ENCODE data around the gene DAAM2. TPM values are rescaled to one million over a fixed set of nuclear protein-coding genes. Genes with fewer than 3 reads are reported as not detected.

Gene DAAM2
- total and polyA plus RNA-seq, 2 experiments from 2014 or later, result 3.4 to 8.5 TPM

DNA sequence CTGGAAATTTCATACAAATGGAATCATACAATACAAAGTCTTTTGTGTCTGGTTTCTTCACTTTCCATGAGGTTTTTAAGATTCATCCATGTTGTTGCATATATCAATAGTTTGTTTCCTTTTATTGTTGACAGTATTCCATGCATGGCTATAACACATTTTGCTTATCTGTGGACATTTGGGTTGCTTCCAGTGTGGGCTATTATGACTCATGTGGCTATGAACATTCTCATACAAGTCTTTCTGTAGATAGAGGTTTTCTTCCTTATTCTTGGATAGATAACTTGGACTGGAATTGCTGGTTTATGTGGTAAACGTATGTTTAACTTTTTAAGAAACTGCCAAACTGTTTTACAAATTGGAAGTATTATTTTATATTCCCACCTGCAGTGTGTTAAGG is 36.9 kb upstream of the DAAM2 start:
- DNase-seq (ENCODE audit: low read depth in 1 of 2, low spot score in 1 of 2), result peak in 1 of 2 donors; percentile 80
- Histone ChIP-seq H3K4me1 (ENCODE audit: low read depth) (peaks cover 15% of the 10 kb centered on the region), H3K27me3 (no peaks in the 10 kb centered on the region), H3K4me3 (no peak overlapping the region), H3K9me3 (ENCODE audit: low read depth) (no peaks in the 10 kb centered on the region), H3K27ac (no peak overlapping the region), H3K36me3 (no peaks in the 10 kb centered on the region)
- TF ChIP-seq, protein P1, sequence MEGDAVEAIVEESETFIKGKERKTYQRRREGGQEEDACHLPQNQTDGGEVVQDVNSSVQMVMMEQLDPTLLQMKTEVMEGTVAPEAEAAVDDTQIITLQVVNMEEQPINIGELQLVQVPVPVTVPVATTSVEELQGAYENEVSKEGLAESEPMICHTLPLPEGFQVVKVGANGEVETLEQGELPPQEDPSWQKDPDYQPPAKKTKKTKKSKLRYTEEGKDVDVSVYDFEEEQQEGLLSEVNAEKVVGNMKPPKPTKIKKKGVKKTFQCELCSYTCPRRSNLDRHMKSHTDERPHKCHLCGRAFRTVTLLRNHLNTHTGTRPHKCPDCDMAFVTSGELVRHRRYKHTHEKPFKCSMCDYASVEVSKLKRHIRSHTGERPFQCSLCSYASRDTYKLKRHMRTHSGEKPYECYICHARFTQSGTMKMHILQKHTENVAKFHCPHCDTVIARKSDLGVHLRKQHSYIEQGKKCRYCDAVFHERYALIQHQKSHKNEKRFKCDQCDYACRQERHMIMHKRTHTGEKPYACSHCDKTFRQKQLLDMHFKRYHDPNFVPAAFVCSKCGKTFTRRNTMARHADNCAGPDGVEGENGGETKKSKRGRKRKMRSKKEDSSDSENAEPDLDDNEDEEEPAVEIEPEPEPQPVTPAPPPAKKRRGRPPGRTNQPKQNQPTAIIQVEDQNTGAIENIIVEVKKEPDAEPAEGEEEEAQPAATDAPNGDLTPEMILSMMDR (IDR thresholded peaks at IDR 0.05; ENCODE audit: low read depth, low read length), result no peak

DNA sequence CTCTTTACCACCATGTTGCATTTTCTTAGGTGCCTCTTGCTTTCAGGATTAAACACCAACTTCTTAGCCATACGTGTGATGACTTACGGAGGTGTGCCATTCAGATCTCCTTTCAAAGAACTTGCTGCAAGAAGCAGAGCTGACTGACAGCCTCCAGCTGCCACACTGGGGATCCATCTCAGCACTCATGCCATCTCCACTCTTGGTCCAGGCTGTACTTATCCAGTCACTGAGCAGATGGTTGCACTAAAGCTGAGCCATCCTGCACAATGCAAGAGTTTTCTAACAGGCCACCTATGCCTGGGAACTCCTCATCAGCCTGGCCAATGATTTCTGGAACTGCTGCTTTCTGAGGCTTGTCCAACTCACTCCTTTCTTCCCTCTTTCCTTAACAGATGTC is 35.6 kb upstream of the DAAM2 start:
- no peaks in the 10 kb centered on the region for H3K9me3 ChIP-seq (ENCODE audit: low read depth)
- no peaks in the 10 kb centered on the region for H3K27me3 ChIP-seq
- DNase-seq (ENCODE audit: low read depth in 1 of 2, low spot score in 1 of 2), result no peak
- H3K4me3 ChIP-seq, result no peak overlapping the region
- H3K27ac ChIP-seq, result no peak overlapping the region
- TF ChIP-seq, protein P1 (IDR thresholded peaks at IDR 0.05; ENCODE audit: low read depth, low read length), result no peak
- no peaks in the 10 kb centered on the region for H3K36me3 ChIP-seq
- peaks cover 24% of the 10 kb centered on the region for H3K4me1 ChIP-seq (ENCODE audit: low read depth)

DNA sequence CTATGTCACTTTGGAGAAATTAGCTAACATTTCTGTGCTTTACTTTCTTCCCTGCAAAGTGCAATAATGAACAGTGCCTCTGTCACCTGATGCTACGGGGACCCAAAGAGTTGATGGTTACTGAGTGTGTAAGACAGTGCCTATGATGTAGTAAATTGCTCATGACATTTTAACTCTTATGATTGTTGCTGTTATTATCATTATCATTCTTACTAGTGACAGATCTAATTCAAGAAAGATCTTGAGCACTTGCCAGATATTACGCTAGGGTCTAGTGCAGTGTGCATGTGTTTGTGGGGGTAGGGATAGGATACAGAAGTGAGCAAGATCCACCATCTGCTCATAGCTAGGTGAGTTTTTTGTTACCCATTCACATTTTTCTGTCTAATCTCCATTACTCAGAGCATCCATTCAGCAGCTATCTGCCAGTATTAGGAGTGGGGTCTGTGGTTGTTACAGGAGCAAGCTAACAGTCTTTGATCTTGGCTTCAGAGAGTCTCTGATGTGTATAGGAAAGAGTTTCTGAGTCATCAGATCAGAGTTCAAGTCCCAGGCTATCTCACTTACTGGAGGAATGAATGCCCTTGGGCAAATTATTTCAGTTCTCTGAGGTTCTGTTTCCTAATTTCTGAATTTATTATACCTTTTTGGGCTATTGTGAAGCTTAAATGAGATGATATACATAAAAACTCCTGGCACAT is 33.1 kb upstream of the DAAM2 start:
- Histone ChIP-seq H3K4me3 (no peak overlapping the region), H3K36me3 (no peaks in the 10 kb centered on the region), H3K4me1 (ENCODE audit: low read depth) (peaks cover 24% of the 10 kb centered on the region), H3K9me3 (ENCODE audit: low read depth) (no peaks in the 10 kb centered on the region), H3K27ac (no peak overlapping the region), H3K27me3 (no peaks in the 10 kb centered on the region)
- DNase-seq (ENCODE audit: low read depth in 1 of 2, low spot score in 1 of 2), result no peak
- TF ChIP-seq, protein P1 (IDR thresholded peaks at IDR 0.05; ENCODE audit: low read depth, low read length), result no peak

DNA sequence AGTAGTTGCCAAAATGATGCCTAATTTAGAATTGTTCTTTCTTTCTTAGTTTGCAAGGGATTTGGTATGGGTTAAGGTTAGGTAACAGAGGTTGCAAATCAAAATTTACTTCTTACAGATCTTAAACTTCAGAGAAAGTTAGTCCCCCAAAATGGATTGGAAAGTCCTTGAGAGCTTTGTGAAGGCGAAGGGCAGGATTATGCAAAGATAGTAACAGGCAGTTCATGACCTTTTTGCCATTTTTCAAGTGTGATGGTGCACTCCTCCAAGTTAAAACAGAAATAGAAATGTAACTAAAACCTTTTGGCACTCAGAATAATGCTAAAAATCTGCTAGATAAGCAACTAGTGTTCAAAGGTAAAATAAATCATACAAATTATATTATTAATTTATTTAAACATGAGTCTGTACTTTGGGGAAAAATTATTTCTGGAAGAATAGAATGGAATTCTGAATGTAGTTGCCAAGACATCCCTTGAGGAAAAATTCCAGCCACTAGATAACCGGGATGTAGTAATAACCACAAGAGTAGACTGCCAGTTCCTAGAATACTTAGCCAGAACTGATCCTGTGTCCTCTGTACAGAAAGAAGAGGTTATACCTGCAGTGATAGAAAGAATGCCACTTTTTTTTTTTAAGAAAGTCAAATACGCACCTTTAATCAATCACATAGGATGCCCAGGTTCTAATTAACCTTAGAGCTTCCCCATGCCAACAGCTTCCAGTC is 31.8 kb upstream of the DAAM2 start:
- TF ChIP-seq, protein P1 (IDR thresholded peaks at IDR 0.05; ENCODE audit: low read depth, low read length), result no peak
- DNase-seq (ENCODE audit: low read depth in 1 of 2, low spot score in 1 of 2), result peak; percentile 15 to 51
- H3K27ac ChIP-seq, result no peak overlapping the region
- H3K36me3 ChIP-seq, result no peaks in the 10 kb centered on the region
- no peaks in the 10 kb centered on the region for H3K9me3 ChIP-seq (ENCODE audit: low read depth)
- H3K4me1 ChIP-seq (ENCODE audit: low read depth), result peaks cover 24% of the 10 kb centered on the region
- H3K27me3 ChIP-seq, result no peaks in the 10 kb centered on the region
- H3K4me3 ChIP-seq, result no peak overlapping the region

DNA sequence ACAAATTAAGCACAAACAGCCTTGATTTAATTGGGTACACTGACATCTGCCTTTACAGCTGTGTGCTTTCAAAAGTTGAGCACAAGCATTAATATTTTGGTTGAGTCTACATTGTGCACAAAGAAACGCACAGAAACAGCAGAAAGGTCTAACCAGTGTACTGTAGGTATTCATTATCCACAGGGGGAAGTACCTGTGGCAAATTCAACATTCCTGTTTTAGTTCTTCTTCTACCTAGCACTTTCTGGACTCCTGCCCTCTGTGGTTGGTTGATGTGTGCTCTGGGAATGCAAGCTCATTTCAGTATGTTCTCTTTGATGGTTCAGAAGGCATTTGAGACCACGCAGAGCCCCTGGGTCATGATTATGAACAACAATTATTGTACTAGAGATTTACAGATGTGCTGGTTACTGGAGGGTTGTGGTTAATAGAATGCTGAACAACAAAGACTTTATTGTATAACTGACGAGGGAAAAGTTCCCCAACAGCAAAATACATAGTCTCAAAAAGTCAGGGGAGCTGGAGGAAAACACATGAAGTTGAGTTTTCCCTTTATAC is 26.6 kb upstream of the DAAM2 start:
- Histone ChIP-seq H3K4me1 (ENCODE audit: low read depth) (peaks cover 6% of the 10 kb centered on the region), H3K27me3 (no peaks in the 10 kb centered on the region), H3K36me3 (no peaks in the 10 kb centered on the region), H3K4me3 (no peak overlapping the region), H3K27ac (no peak overlapping the region), H3K9me3 (ENCODE audit: low read depth) (no peaks in the 10 kb centered on the region)
- TF ChIP-seq, protein P1 (IDR thresholded peaks at IDR 0.05; ENCODE audit: low read depth, low read length), result no peak
- DNase-seq (ENCODE audit: low read depth in 1 of 2, low spot score in 1 of 2), result no peak
